Measurements from ENCODE around the gene EHMT1. TPM values are rescaled to one million over a fixed set of nuclear protein-coding genes. Genes with fewer than 3 reads are reported as not detected.

Gene EHMT1
- total RNA-seq, 4 donors from 2014 or later, result 96.4 to 136 (median 118) TPM

- H3K36me3 ChIP-seq, result no peaks in the 10 kb centered on the region
- no peak overlapping the region for H3K4me3 ChIP-seq
- no peak for TF ChIP-seq CTCF (IDR thresholded peaks at IDR 0.05)
- TF ChIP-seq POLR2A (IDR thresholded peaks at IDR 0.05), result no peak
- TF ChIP-seq EP300 (IDR thresholded peaks at IDR 0.05), result no peak
- no peaks in the 10 kb centered on the region for H3K27me3 ChIP-seq
- H3K9me3 ChIP-seq, result no peaks in the 10 kb centered on the region
- DNase-seq (ENCODE audit: low spot score in 2 of 2), result no peak
- H3K4me1 ChIP-seq, result peaks cover 0 to 51% (median 14%) of the 10 kb centered on the region in 4 donors
- WGBS, 2 donors, result 81 to 84% methylated on average over 5 of the region's 5 CpGs
- H3K27ac ChIP-seq, result no peak overlapping the region
Observed at GRCh38 chr9:137697193-137697592, 78.4 kb downstream of the EHMT1 start.

DNA sequence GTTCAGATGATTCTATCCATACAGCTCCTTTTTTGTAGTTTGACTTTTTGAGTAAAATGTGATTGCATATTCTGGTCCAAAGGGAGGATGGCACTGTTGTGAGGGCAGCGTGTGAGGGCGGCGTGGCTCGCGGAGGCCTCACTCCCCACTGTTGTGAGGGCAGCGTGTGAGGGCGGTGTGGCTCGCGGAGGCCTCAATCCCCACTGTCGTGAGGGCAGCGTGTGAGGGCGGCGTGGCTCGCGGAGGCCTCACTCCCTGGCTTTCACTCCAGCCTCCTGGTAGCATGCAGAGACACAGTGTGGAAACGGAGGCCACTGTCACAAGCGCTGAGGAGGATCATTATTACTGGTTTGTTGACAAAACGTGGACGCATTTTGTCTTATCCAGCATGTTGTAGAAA lies 79.0 kb downstream of the EHMT1 start:
- 77 to 89% methylated on average over 19 of the region's 19 CpGs for WGBS, 2 donors

DNA sequence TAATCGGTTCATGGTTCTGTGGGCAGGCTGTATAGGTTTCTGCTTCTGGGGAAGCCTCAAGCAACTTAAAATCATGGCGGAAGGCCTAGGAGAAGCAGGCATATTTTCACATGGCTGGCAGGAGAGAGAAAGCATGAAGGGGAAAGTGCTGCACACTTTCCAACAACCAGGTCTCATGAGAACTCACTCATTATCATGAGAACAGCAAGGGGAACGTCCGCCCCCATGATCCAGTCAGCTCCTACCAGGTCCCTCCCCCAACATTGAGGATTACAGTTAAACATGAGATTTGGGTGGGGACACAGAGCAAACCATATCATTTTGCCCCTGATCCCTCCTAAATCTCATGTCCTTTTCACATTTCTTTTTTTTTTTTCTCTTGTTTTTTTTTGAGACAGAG lies 82.1 kb downstream of the EHMT1 start:
- peaks cover 0 to 14% (median 0%) of the 10 kb centered on the region in 4 donors for H3K9me3 ChIP-seq
- TF ChIP-seq POLR2A (IDR thresholded peaks at IDR 0.05) (no peak), EP300 (IDR thresholded peaks at IDR 0.05) (no peak), CTCF (IDR thresholded peaks at IDR 0.05) (no peak)
- H3K27me3 ChIP-seq, result no peaks in the 10 kb centered on the region
- no peak for DNase-seq (ENCODE audit: low spot score in 2 of 2)
- no peak overlapping the region for H3K4me3 ChIP-seq
- H3K27ac ChIP-seq, result no peak overlapping the region
- 81 to 82% methylated on average over 4 of the region's 4 CpGs for WGBS, 2 donors
- H3K36me3 ChIP-seq, result peaks cover 0 to 7% (median 0%) of the 10 kb centered on the region in 3 donors
- peaks cover 0 to 35% (median 13%) of the 10 kb centered on the region in 4 donors for H3K4me1 ChIP-seq

More for the DNA sequence above, 79.0 kb downstream of the EHMT1 start:
- DNase-seq (ENCODE audit: low spot score in 2 of 2), result no peak
- H3K4me1 ChIP-seq, result peaks cover 0 to 45% (median 12%) of the 10 kb centered on the region in 4 donors
- peaks cover 0 to 5% (median 0%) of the 10 kb centered on the region in 3 donors for H3K36me3 ChIP-seq
- H3K27me3 ChIP-seq, result no peaks in the 10 kb centered on the region
- no peak for TF ChIP-seq POLR2A (IDR thresholded peaks at IDR 0.05)
- no peak for TF ChIP-seq CTCF (IDR thresholded peaks at IDR 0.05)
- no peak for TF ChIP-seq EP300 (IDR thresholded peaks at IDR 0.05)
- H3K4me3 ChIP-seq, result no peak overlapping the region
- H3K9me3 ChIP-seq, result peaks cover 0 to 6% (median 0%) of the 10 kb centered on the region in 4 donors
- H3K27ac ChIP-seq, result no peak overlapping the region

DNA sequence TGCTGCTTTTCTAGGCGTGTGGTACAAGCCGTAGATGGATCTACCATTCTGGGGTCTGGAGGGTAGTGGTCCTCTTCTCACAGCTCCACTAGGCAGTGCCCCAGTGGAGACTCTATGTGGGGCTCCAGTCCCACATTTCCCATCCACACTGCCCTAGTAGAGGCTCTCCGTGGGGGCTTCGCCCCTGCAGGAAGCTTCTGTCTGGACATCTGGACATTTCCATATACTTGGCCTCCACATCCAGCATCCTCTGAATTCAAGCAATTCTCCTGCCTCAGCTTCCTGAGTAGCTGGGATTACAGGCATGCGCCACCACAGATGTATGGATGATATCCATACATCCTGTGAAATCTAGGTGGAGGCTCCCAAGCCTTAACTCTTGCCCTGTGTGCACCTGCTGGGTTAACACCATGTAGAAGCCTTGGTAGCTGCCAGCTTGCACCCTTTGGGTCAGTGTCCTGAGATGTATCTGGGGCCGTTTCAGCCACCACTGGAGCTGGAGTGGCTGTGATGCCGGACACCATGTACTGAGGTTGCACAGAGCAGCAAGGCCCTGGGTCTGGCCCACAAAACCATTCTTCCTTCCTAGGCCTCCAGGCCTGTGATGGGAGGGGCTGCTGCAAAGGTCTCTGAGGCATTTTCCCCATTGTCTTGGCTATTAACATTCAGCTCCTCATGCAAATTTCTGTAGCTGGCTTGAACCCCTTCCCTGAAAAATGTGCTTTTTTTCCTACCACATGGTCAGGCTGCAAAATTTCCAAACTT lies 84.0 kb downstream of the EHMT1 start:
- H3K4me1 ChIP-seq, result peaks cover 0 to 38% (median 11%) of the 10 kb centered on the region in 4 donors
- H3K27ac ChIP-seq, result no peak overlapping the region
- no peaks in the 10 kb centered on the region for H3K27me3 ChIP-seq
- WGBS, 2 donors, result 97 to 99% methylated on average over 7 of the region's 7 CpGs
- no peak overlapping the region for H3K4me3 ChIP-seq
- peaks cover 0 to 7% (median 0%) of the 10 kb centered on the region in 3 donors for H3K36me3 ChIP-seq
- peaks cover 0 to 14% (median 0%) of the 10 kb centered on the region in 4 donors for H3K9me3 ChIP-seq
- no peak for TF ChIP-seq CTCF (IDR thresholded peaks at IDR 0.05)
- TF ChIP-seq EP300 (IDR thresholded peaks at IDR 0.05), result no peak
- TF ChIP-seq POLR2A (IDR thresholded peaks at IDR 0.05), result no peak
- DNase-seq (ENCODE audit: low spot score in 2 of 2), result no peak

- Histone ChIP-seq H3K4me1 (peaks cover 0 to 42% (median 11%) of the 10 kb centered on the region in 4 donors), H3K9me3 (peaks cover 0 to 14% (median 0%) of the 10 kb centered on the region in 4 donors), H3K27ac (peak overlapping the region in 2 of 4 donors; percentile 6 to 72), H3K36me3 (peaks cover 0 to 7% (median 0%) of the 10 kb centered on the region in 3 donors), H3K27me3 (no peaks in the 10 kb centered on the region), H3K4me3 (no peak overlapping the region)
- DNase-seq (ENCODE audit: low spot score in 2 of 2), result no peak
- TF ChIP-seq POLR2A (IDR thresholded peaks at IDR 0.05) (no peak), EP300 (IDR thresholded peaks at IDR 0.05) (peak in 1 of 2 donors; percentile 46)
- 66 to 73% methylated on average over 6 of the region's 6 CpGs for WGBS, 2 donors
Observed at GRCh38 chr9:137703842-137704508, 85.2 kb downstream of the EHMT1 start.
